ENCODE measurements around the gene DHRS2.
"Not testable (repeated sequence)": the region's sequence is repeated elsewhere in the genome, so short reads cannot be mapped to it uniquely, and the experiment has no call there.

The DHRS2 gene, protein sequence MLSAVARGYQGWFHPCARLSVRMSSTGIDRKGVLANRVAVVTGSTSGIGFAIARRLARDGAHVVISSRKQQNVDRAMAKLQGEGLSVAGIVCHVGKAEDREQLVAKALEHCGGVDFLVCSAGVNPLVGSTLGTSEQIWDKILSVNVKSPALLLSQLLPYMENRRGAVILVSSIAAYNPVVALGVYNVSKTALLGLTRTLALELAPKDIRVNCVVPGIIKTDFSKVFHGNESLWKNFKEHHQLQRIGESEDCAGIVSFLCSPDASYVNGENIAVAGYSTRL

GRCh38 chr14:23636317-23637211 lies at the start of gene DHRS2:
Gene DHRS2 (plus strand): TSS chr14:23636364. CDS start chr14:23638865, 2,501 bp downstream.
- DNase-seq: no peak

- peak; percentile 72 for DNase-seq
Measured at GRCh38 chr14:23588884-23589598, 47.1 kb upstream of the DHRS2 start.

GRCh38 chr14:23589606-23590005 lies 46.6 kb upstream of the DHRS2 start:
- DNase-seq: no peak

DNA sequence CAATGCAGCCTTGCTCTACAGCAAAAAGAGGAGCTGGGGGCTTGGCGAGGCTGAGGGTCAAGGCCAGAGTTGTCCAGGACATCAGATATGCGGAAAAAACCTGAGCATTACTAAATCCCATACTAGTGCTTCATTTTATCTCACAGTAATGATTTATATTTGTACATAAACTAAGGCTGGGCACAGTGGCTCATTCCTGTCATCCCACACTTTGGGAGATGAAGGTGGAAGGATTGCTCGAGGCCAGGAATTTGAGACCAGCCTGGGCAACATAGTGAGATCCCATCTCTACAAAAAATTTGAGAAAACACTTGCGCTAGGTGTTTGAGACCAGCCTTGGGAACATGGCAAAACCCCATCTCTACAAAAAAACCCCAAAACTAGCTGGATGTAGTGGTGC lies 46.0 kb upstream of the DHRS2 start:
- no peak for DNase-seq

- not testable (repeated sequence) for DNase-seq
Measured at GRCh38 chr14:23594191-23594590, 42.0 kb upstream of the DHRS2 start.

DNA sequence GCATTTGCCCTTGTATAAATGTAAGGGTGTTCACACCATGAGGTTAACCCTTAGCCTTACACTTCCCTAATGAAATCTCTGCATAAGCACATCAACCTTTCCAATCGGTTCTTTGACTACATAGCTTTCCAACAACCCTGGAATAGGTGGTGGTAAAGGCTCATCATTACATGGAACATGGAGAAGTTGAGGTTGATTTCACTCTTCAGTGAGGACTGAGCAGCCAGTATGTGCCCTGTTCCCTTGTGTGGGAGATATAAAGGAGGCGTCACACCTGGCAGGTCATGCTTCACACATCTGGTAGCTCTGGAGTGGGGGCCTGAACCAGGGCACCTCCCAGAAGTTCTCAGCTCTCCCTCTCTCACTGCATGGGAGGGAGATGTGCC lies 35.8 kb upstream of the DHRS2 start:
- no peak for DNase-seq

- no peak for DNase-seq
Measured at GRCh38 chr14:23600806-23601205, 35.4 kb upstream of the DHRS2 start.

DNA sequence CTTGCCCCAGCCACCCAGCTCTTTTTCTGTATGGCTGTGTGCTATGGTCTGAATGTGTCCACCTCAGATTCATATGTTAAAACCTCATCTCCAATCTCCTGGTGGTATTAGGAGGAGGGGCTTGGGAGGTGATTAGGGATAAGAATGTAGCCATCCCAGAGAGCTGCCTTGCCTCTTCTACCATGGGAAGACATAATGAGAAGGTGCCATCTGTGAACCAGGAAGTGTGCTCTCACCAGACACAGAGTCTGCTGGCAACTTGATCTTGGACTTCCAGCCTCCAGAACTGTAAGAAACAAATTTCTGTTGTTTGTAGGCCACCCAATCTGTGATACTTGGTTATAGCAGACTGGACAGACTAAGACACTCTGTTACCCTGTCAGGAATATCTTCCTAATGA lies 34.7 kb upstream of the DHRS2 start:
- no peak for DNase-seq

- DNase-seq: no peak
Measured at GRCh38 chr14:23601845-23602180, 34.4 kb upstream of the DHRS2 start.

DNA sequence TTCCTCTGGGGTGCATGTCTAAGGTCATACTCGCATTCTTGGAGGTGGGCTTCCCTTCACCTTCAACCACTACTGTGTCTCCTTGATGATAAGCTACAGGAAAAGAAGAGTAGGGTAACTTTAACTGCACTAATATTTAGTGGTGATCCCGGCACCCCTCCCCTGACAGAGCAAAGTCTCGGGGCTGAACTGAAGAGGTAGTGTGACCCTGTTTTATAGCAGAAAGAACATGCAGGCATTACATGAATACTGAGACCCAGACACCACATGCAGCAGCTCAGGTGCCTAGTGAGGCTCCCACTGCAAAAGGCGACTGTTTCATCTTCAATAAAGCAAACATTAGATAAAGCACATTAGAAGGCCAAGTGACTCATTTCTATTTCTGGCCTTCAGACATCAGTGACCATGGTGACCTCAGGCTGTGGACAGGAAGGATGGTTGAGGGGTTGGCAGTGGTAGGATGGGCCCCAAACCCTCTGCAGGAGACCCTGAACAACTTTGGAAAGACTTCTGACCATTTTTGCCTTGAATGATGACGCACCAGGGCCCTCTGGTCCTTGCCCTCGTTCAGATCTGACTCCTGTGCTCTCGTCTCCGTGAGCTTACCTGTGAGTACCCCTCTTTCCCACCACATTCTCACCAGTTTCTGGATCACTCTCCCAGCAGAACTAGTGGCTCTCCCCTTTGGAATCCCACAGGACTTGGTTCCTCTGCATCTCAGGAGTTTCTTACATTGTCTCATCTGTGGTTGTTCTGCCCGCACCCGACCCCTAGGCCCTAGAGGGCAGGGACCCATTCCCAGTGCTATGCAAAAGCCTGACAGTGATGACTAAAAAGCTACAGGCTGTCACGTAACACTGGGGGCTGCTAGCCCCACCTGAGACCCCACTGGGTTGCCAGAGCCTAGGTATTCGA lies 33.7 kb upstream of the DHRS2 start:
- DNase-seq: no peak

DNA sequence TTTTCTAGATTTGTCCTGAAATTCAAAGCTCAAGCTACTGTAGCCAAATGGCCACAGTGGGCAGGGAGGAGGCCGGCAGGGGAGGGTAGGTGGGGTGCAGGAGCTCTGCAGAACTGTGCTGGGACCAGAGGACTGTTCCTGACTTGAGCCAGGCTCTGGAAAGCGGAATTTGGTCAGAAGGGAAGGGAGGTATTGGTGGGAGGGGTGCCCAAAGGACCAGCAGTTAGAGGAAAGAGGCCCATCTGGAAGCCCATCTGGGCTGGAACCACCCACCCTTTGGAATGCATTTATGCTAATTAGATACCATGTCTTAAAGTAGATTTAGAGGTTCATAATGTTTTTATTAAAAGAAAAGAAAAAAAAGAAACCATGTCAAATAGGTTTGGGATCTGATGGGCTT lies 33.1 kb upstream of the DHRS2 start:
- DNase-seq: no peak

GRCh38 chr14:23604148-23604547 lies 32.0 kb upstream of the DHRS2 start:
- no peak for DNase-seq

DNA sequence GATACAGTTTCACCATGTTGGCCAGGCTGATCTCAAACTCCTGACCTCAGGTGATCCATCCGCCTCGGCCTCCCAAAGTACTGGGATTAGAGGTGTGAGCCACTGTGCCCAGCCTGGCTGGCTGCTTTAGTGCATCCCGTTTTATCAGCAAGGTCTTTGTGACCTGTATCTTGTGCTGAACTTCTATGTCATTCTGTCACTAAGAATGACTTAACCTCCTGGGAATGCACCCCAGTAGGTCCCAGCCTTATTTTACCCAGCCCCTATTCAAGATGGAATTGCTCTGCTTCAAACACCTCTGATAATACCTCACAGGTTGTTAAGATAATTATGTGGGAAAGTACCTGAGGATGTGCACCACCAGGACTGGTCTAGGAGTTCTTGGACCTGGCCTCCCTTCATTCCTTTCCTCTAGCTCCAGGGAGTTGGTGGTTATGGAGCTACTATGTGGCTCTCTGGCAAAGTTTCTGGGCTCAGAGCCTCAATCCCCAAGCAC lies 31.4 kb upstream of the DHRS2 start:
- DNase-seq: no peak

- no peak for DNase-seq
Measured at GRCh38 chr14:23605931-23606585, 30.1 kb upstream of the DHRS2 start.

- DNase-seq: no peak
Measured at GRCh38 chr14:23608454-23608853, 27.7 kb upstream of the DHRS2 start.

DNA sequence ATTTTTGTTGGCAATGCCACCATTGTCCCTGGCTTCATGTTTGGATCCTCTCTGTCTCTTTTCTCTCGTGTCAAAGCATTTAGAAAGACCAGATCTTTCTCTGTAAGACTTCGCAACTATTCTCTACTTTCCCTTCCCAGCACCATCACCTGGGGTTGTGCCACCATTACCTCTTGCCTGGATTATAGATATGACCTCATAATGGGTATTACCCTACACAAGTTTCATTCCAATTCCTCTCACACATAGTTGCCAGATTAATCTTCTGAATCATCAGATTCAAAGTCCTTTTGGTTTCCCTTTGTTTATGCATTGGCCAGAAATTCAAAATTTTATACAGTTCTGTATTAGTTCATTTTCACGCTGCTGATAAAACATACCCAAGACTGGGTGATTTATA lies 27.2 kb upstream of the DHRS2 start:
- no peak for DNase-seq

DNA sequence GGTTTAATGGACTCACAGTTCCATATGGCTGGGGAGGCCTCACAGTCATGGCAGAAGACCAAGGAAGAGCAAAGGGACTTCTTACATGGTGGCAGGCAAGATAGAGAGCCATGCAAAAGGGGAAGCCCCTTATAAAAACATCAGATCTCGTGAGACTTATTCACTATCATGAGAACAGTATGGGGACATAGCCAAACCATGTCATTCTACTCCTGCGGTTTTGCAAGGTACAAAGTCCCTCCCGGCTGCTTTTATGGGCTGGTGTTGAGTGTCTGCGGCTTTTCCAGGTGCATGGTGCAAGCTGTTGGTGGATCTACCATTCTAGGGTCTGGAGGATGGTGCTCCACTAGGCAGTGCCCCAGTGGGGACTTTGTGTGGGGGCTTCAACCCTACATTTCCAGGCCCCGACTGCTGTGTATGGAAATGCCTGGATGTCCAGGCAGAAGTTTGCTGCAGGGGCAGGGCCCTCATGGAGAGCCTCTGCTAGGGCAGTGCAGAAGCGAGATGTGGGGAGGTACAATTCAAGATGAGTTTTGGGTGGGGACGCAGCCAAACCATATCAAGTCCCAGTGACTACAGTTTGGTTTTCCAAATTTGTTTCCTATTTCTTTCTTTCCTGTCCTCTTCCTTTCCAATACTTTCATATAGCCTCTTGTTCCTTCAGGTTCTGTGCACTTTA lies 26.6 kb upstream of the DHRS2 start:
- peak; percentile 67 for DNase-seq

DNA sequence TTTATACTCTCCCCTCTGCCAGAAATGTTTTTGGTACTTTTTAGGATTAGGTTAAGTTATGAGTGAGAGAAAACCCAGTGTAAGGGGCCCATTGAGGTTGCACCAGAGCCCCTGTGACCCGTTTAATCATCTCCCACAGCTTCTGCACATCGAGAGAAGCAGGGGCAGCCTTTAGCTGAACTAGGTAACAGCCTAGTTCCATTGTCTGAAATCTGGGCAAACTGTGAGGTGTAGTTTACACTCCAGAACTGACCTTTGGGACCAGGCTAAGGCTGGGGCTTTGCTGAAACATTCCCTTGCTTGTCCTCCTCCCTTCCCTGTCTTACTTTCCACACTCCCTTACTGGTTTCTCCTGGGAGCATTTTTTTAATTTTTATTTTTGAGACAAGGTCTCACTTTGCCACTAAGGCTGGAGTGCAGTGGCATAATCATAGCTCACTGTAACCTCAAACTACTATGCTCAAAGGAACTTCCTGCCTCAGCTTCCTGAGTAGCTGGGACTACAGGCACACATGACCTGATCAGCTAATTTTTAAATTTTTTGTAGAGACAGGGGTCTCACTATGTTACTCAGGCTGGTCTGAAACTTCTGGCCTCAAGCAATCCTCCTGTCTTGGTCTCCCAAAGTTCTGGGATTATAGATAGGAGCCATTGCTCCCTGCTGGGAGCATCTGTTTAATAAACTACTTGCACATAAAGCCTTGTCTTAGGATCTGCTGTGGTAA lies 25.9 kb upstream of the DHRS2 start:
- DNase-seq: peak; percentile 47

DNA sequence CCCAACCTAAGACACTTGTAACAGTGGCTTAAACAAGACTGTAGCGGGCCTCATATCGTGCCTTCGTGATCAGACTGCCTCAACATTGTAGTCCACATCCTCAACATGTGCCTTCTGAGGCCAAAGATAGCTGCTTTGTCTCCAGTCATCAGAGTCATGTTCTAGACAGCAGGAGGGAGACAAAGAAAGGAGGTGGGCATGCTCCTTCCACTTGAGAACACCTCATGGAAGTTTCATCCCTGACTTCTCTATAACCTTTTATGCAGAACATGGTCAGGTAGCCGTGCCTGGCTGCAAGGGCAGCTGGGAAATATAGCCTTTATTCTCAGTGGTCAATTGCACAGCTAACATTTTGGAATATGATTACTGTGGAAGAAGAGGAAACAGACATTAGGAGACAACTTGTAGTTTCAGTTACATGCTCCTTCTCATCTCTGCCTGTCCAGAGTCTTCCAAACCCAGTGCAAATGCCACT lies 25.3 kb upstream of the DHRS2 start:
- no peak for DNase-seq

DNA sequence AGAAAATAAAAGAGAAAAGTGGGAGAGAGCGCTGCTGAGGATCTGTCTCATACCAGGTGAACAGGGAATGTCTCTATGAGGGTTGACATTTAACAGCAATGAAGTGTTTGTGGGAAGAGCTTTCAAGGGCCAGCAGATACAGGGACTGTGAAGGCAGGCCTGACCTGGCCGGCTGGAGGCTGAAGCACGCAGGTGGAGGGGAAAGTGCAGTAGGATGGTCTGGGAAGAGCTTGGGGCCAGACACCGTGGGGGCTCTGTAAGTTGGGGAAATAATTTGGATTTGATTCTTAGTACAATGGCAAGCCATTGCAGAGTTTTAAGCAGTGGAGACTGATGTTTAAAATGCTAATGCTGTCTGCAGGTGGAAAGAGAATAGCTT lies 23.8 kb upstream of the DHRS2 start:
- DNase-seq: no peak

DNA sequence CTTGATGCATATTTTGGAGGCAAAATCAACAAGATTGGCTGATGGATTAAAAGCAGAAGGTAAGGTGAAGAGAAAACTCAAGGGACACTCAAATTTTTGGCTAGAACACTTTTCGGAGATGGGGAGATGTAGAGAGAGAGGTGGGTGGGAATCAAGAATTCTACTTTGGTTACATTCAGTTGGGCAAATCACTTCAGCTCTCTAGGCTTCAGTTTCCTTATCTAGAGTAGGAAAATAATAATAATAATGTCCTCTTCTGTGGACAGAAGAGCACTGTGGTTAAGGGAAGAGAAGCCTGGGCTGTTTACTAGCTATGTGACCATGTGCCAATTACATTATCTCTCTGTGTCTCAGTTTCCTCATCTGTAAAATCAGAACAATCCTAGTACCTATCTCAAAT lies 23.4 kb upstream of the DHRS2 start:
- DNase-seq: no peak

Measured in GF-D8 (cell line).